HG03457 (cell line): ENCODE data around the gene STT3B.
A peak's percentile ranks its signal among the peaks of the same experiment; 100 is the strongest.

Source experiments
- ATAC-seq: cut with Tn5 transposase; IDR thresholded peaks from one replicate; pipeline ENCODE4 v1.9.1; 2021; ENCODE audit warnings: moderate number of reproducible peaks; ENCODE audit not compliant: unreplicated experiment

Gene STT3B

GRCh38 chr3:31515486-31516284 is 17.0 kb upstream of the STT3B start:
- no peak for ATAC-seq

DNA sequence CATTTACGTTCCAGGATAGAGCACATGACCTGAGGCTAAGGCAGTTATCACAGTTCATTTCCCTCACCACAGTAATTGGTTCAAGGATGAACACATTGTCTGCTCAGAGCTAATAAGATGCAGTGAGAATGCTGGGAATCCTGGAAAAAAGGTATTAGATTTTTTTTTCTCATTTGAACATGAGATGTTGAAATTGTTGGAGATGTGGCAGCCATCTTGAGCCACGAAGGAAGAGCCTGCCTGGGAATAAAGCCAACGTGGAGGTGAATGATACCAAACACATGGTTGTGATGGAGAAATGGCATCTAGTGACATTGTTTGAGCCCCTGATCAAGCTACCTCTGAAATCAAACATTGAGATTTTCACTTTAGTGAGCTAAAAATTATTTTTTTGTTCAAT is 16.0 kb upstream of the STT3B start:
- no peak for ATAC-seq

DNA sequence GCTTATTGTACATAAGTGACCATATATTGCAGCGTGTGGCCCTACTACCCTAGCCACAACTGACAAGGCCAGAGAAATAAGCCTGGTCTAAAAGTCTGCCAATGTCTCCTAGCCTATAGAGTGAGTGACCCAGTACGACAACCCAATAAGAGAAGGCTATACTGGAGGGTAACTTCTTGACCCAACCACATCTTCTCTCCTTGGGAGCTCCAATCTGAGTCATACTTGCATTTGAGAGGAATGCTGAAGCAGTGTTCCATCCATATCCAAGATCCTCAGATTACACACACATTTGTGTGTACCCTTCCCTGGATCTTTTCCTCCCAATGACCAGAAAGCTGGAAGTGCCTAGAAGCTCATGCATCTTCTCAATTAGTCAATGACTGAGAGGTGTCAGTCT is 11.3 kb upstream of the STT3B start:
- no peak for ATAC-seq

- ATAC-seq = no peak
These were observed 10.6 kb upstream of the STT3B start for GRCh38 chr3:31522152-31522551.

- no peak for ATAC-seq
These were observed 9.2 kb upstream of the STT3B start for GRCh38 chr3:31523543-31523942.

GRCh38 chr3:31525532-31525931 is 7.2 kb upstream of the STT3B start:
- no peak for ATAC-seq

- ATAC-seq = no peak
These were observed 3.3 kb upstream of the STT3B start for GRCh38 chr3:31529421-31529820.

- no peak for ATAC-seq
These were observed 2.4 kb upstream of the STT3B start for GRCh38 chr3:31530039-31530959.

GRCh38 chr3:31530960-31531335 is 1.8 kb upstream of the STT3B start:
- ATAC-seq = no peak

DNA sequence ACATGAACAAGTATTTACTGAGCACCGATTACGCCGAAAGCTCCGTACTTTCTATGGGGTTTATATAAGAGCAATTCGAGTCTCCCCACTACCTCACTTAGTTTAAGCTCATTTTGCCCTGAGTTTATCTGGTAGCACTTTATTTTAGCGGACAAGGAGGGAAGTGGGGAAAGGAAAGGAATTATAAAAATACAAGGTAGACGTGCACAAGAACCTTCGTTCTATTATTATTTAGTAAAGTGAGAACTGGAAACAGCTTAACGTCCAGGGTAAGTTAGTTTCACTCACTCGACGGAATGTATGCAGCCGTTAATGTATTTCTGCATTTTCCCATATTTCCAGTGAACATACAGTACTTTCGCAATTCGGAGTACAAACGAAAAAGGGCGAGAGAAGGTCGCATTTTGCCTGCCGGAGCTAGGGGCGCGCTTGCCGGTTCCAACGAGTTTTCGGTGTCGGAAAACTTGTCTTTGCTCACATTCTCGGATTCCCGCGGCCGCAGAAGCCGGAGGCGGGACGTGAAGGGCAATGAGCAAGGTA is 1.2 kb upstream of the STT3B start:
- ATAC-seq = no peak

DNA sequence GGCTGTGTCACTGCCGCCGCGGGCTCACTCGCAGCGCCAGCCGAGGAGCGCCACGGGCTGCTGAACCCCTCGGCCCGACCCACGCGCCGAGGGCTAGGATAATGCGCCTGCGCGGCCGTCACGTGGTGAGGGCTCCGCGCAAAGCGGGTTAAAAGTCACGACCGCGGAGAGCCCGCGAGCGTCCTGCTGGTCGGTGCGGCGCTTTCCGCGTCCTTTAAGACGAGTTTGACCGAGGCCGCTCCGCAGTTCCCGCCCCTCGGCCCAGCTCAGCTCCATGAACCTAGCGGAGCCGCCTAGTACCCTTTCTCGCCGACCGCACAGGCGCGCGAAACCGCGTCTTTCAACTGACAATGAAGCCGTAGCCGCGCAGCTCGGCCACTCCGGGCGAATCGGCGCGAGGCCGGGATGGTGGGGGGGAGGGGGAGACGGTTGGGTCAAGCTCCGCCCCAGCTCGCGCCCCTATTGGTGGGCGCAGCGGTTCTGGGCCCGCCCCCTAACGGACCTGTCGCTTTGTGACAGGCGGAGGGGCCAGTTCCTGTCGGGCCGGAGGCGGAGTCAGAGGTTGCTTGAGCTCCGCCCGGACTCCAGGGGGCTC is 636 bp upstream of the STT3B start:
- ATAC-seq = peak; percentile 86

DNA sequence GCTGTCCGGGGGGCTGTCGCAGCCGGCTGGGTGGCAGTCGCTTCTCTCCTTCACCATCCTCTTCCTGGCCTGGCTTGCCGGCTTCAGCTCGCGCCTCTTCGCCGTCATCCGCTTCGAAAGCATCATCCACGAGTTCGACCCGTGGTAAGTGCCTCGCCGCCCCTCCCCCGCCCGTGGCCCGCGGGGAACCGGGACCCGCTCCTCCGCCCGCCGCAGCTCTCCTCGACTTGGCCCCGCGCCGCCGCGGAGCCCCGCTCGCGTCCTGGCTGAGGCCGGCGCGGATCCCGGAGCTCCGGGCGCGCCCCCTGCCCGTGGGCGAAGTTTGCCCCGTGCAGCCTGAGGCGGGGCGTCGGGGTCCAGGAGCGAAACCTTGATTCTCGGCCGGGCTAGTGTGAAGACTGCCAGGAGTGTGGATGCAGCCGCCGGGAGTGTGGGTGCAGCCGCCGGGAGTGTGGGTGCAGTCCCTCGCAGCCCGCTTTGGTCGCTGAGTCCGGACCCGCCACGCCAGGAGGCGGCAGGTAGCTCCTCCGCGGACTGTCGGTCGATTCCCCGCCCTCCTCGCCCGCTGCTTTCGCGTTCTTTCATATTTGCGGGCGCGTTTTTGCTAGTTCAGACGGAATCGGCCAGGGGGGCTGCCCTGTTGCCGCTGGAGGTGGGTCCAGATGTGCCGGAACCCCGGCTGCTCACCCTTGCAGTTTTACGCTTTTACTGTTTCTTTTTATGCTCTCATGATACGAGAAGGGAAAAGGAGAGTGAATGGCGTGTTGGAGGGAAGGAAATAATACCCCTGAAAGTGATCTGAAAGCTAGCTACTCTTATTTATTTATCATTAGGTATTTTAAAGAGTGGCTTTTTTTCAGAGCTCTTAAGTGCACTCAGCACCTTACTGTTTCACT is 692 bp downstream of the STT3B start:
- peak; percentile 0 for ATAC-seq

- no peak for ATAC-seq
These were observed 1.3 kb downstream of the STT3B start for GRCh38 chr3:31534065-31534425.

GRCh38 chr3:31536497-31536896 is 3.8 kb downstream of the STT3B start:
- no peak for ATAC-seq

- ATAC-seq = no peak
These were observed 6.1 kb downstream of the STT3B start for GRCh38 chr3:31538801-31539200.

GRCh38 chr3:31539275-31539674 is 6.5 kb downstream of the STT3B start:
- no peak for ATAC-seq

GRCh38 chr3:31541089-31541488 is 8.4 kb downstream of the STT3B start:
- no peak for ATAC-seq

- ATAC-seq = no peak
These were observed 9.5 kb downstream of the STT3B start for GRCh38 chr3:31542246-31542645.

DNA sequence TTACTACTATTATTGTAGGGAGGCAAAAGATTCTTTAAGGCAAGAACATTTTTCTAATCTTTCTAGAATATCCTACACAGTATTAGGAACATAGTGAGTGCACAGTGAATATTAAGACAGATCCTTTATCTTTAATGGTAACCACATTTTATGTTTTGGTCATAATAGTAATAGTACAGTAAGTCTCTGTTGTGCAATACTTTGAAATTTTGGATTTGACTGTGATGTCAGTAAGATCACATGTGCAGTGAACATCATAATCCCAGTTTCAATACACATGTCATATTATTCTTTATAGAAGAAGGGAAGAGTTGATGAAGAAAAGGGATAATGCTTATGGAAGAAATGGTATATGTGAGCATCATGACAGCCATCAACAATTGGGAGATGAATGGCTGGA is 10.7 kb downstream of the STT3B start:
- no peak for ATAC-seq

DNA sequence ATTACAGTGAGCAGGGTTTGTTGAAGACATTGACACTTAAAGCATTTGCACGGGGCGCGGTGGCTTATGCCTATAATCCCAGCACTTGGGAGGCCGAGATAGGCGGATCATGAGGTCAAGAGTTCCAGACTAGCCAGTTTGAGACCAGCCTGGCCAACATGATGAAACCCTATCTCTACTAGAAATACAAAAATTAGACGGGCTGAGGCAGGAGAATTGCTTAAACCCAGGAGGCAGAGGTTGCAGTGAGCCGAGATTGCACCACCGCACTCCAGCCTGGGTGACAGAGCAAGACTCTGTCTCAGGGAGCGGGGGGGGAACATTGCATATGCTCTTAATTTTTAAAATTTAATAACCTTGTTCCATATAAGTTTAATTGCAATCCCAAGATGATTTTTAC is 11.9 kb downstream of the STT3B start:
- no peak for ATAC-seq

DNA sequence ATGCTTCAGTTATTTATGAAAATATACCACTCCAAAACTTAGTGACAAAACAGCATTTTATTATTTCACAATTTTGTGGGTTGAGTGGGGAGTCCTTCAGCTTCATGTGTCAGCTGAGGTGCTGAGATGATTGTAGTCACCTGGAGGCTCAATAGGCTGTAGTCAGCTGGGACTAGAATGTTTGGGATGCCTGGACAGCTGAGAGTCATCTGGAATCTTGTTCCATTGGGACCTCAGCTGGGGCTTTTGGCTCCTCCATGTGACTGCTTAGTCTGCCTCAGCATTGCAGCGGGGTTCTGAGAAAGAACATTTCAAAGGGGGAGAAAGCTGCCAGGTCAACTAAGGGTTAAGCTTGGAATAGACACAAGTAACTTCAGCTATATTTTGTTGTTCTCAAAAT is 13.4 kb downstream of the STT3B start:
- ATAC-seq = no peak
